K562 (cell line): Measurements from ENCODE around the gene ZBTB44. TPM values are rescaled to one million over a fixed set of nuclear protein-coding genes. Genes with fewer than 3 reads are reported as not detected.

ENCODE experiments used
- ATAC-seq: fragments of 200-7000 bp; cut with Tn5 transposase; 3 replicates; pipeline ENCODE4 v1.9.1; 2020; ENCODE audit warnings: moderate library complexity
- BruUV-seq: library from RNA; stranded (reverse); fragments of 400-500 nt; replicated peaks from 2 replicates; lab custom pipeline; 2021; lab: Mats Ljungman, UMichigan
- CTCF ChIA-PET: fragments of 300-600 bp; formaldehyde crosslinking; extraction: SDS; loops from one replicate; lab custom pipeline; 2021; ENCODE audit warnings: low intra/inter-chr PET ratio; lab: Yijun Ruan, JAX
- POLR2A ChIA-PET: fragments of 300-600, 350-650 bp; sonication (Branson Sonifier 250); formaldehyde crosslinking; extraction: SDS; loops from one replicate; lab custom pipeline; 2021; ENCODE audit warnings: antibody characterized with exemption, inconsistent platforms; lab: Yijun Ruan, JAX
- DNase-seq, 4 experiments: peaks; one replicate each; pipeline versions ENCODE4 v3.0.0 to v3.0.0-alpha.2; 2011 to 2018; ENCODE audit warnings: low spot score in 3 of 4, mixed read lengths in 3 of 4; ENCODE audit errors: extremely low read depth in 1 of 4
- FAIRE-seq: peaks from 2 replicates; lab custom pipeline; 2011; peaks lifted over from hg19 to GRCh38; lab: Jason Lieb, UNC
- H2AFZ ChIP-seq: 2 replicates; pipeline ENCODE4 v1.6.0; 2011; ENCODE audit warnings: low read depth, low read length, control low read depth, inconsistent platforms
- H3K27ac ChIP-seq: fragments of 200-600 bp; 3 replicates; pipeline ENCODE4 v1.8.0; 2011; ENCODE audit warnings: low read depth, mild to moderate bottlenecking, control low read depth, inconsistent platforms, low read length, moderate library complexity, mixed read lengths; ENCODE audit errors: extremely low read depth
- H3K27me3 ChIP-seq, 2 experiments: fragments of 300-600 bp in 1 of 2; 2 replicates in 1 of 2; 3 replicates in 1 of 2; pipeline versions ENCODE4 v1.6.0 to v1.8.0; 2011; ENCODE audit warnings: inconsistent platforms in 2 of 2, low read length in 2 of 2, mild to moderate bottlenecking in 1 of 2, mixed read lengths in 1 of 2, moderate library complexity in 1 of 2; ENCODE audit not compliant: control insufficient read depth in 2 of 2, insufficient read depth in 2 of 2
- H3K36me3 ChIP-seq: fragments of 300-600 bp; 3 replicates; pipeline ENCODE4 v1.8.0; 2011; ENCODE audit warnings: mild to moderate bottlenecking, low read length, inconsistent platforms; ENCODE audit not compliant: control insufficient read depth, insufficient read depth
- H3K4me1 ChIP-seq, 2 experiments: fragments of 200-600 bp in 1 of 2; replicated peaks in 1 of 2; 2 replicates in 1 of 2; 3 replicates in 1 of 2; pipeline versions ENCODE4 v1.5.1 to v1.8.0; 2011; ENCODE audit warnings: inconsistent platforms in 2 of 2, low read length in 2 of 2, mild to moderate bottlenecking in 1 of 2, mixed read lengths in 1 of 2, moderate library complexity in 1 of 2; ENCODE audit not compliant: control insufficient read depth in 2 of 2, insufficient read depth in 2 of 2
- H3K4me2 ChIP-seq: 2 replicates; pipeline ENCODE4 v1.6.1; 2011; ENCODE audit warnings: low read length, control low read depth, inconsistent platforms, mixed read lengths; ENCODE audit not compliant: insufficient read depth
- H3K4me3 ChIP-seq: fragments of 200-600 bp; sonication (generic), shearing (Covaris generic); 2 replicates; pipeline ENCODE4 v1.5.1; 2016; ENCODE audit warnings: control low read depth, inconsistent platforms
- H3K79me2 ChIP-seq: fragments of 200-600 bp; 3 replicates; pipeline ENCODE4 v1.8.0; 2011; ENCODE audit warnings: low read length, inconsistent platforms; ENCODE audit not compliant: control insufficient read depth, insufficient read depth
- H3K9ac ChIP-seq, 2 experiments: 2 replicates each; pipeline versions ENCODE4 v1.6.0 to v1.6.1; 2011; ENCODE audit warnings: low read depth in 2 of 2, low read length in 2 of 2, control low read depth in 1 of 2, inconsistent platforms in 1 of 2, mild to moderate bottlenecking in 1 of 2, mixed read lengths in 1 of 2; ENCODE audit not compliant: insufficient read depth in 1 of 2
- H3K9me1 ChIP-seq: one replicate; pipeline ENCODE4 v1.6.0; 2011; ENCODE audit warnings: inconsistent platforms, mild to moderate bottlenecking, low read length, moderate library complexity; ENCODE audit not compliant: control insufficient read depth, insufficient read depth
- H3K9me3 ChIP-seq: replicated peaks from 2 replicates; pipeline ENCODE4 v1.5.1; 2011; ENCODE audit warnings: low read depth, low read length, inconsistent platforms; ENCODE audit not compliant: control insufficient read depth, insufficient read depth
- H4K20me1 ChIP-seq: replicated peaks from 2 replicates; pipeline ENCODE4 v1.6.1; 2011; ENCODE audit warnings: low read length, inconsistent platforms, mixed read lengths; ENCODE audit not compliant: control insufficient read depth, insufficient read depth
- CHAMP1 ChIP-seq: fragments of 450-650 bp; IDR thresholded peaks from 2 replicates; pipeline ENCODE4 v1.6.1; 2016; ENCODE audit warnings: mild to moderate bottlenecking
- DLX4 ChIP-seq: fragments of 250-450 bp; sonication (Bioruptor Pico); IDR thresholded peaks from 2 replicates; pipeline ENCODE4 v1.6.1; 2021; ENCODE audit warnings: mild to moderate bottlenecking
- E2F5 ChIP-seq: sonication (generic); formaldehyde crosslinking; IDR thresholded peaks from 2 replicates; pipeline ENCODE4 v1.8.0; 2022; ENCODE audit warnings: mild to moderate bottlenecking, missing genetic modification reagents
- HDAC6 ChIP-seq: IDR thresholded peaks from 2 replicates; pipeline ENCODE4 v1.6.1; 2012; ENCODE audit warnings: low read depth, mild to moderate bottlenecking, control low read depth, inconsistent platforms, low read length, moderate library complexity
- HMG20B ChIP-seq: fragments of 250-450 bp; sonication (Bioruptor Pico); IDR thresholded peaks from 2 replicates; pipeline ENCODE4 v1.5.0; 2021; ENCODE audit warnings: mild to moderate bottlenecking
- KLF16 ChIP-seq: IDR thresholded peaks from 2 replicates; pipeline ENCODE4 v1.6.1; 2016; ENCODE audit warnings: antibody characterized with exemption
- LEF1 ChIP-seq: fragments of 450-650 bp; IDR thresholded peaks from 2 replicates; pipeline ENCODE4 v1.6.1; 2016; ENCODE audit warnings: mild to moderate bottlenecking
- MAFK ChIP-seq: IDR thresholded peaks from 2 replicates; pipeline ENCODE4 v1.6.1; 2011; ENCODE audit warnings: low read length, improper control_type of control experiment
- NBN ChIP-seq: fragments of 450-650 bp; IDR thresholded peaks from 2 replicates; pipeline ENCODE4 v1.6.1; 2016; ENCODE audit warnings: low read depth, mild to moderate bottlenecking
- NCOR1 ChIP-seq: fragments of 450-650 bp; IDR thresholded peaks from 2 replicates; pipeline ENCODE4 v1.6.1; 2016; ENCODE audit warnings: mild to moderate bottlenecking, moderate library complexity
- NR3C1 ChIP-seq: sonication (generic); formaldehyde crosslinking; IDR thresholded peaks from 2 replicates; pipeline ENCODE4 v1.8.1; 2022; ENCODE audit warnings: missing genetic modification reagents
- RBBP5 ChIP-seq: fragments of 200-600 bp; sonication (generic); IDR thresholded peaks from 2 replicates; pipeline ENCODE4 v1.6.1; 2012; ENCODE audit warnings: borderline replicate concordance, mild to moderate bottlenecking, low read length, control low read depth, inconsistent platforms; ENCODE audit not compliant: insufficient read depth, poor library complexity, severe bottlenecking
- SAFB ChIP-seq: fragments of 200-400 bp; formaldehyde crosslinking; IDR thresholded peaks from 2 replicates; pipeline ENCODE4 v1.6.1; 2017; ENCODE audit warnings: low read depth, low read length, borderline replicate concordance
- SAFB2 ChIP-seq: fragments of 200-400 bp; formaldehyde crosslinking; IDR thresholded peaks from 2 replicates; pipeline ENCODE4 v1.6.1; 2018; ENCODE audit warnings: borderline replicate concordance, low read length, low read depth, moderate library complexity; ENCODE audit not compliant: severe bottlenecking
- SRF ChIP-seq, 2 experiments: fragments of 250-450, 450-650 bp in 1 of 2; sonication (Bioruptor Pico) in 1 of 2; sonication (generic) in 1 of 2; formaldehyde crosslinking; IDR thresholded peaks; 2 replicates each; pipeline versions ENCODE4 v1.5.0 to v1.5.1; 2020 to 2022; ENCODE audit warnings: mild to moderate bottlenecking in 1 of 2, missing genetic modification reagents in 1 of 2
- TCF3 ChIP-seq: sonication (generic); formaldehyde crosslinking; IDR thresholded peaks from 2 replicates; pipeline ENCODE4 v1.4.0; 2020; ENCODE audit warnings: mild to moderate bottlenecking, missing genetic modification reagents
- ZBTB43 ChIP-seq: sonication (generic); formaldehyde crosslinking; IDR thresholded peaks from 2 replicates; pipeline ENCODE4 v1.8.0; 2023; ENCODE audit warnings: mild to moderate bottlenecking, missing genetic modification reagents
- ZNF584 ChIP-seq: fragments of 200-800 bp; sonication (Bioruptor generic); IDR thresholded peaks from 2 replicates; pipeline ENCODE4 v1.6.1; 2016; ENCODE audit warnings: low read depth, mild to moderate bottlenecking, missing genetic modification characterization, missing compliant biosample characterization
- WGBS: fragments of 100-300 bp; shearing (Covaris generic); methylation state at CpG from one replicate; pipeline ENCODE4 v1.1.6; 2016; ENCODE audit warnings: low coverage, mixed read lengths; ENCODE audit not compliant: insufficient coverage; ENCODE audit errors: missing lambda C conversion rate; 5-methylcytosine and 5-hydroxymethylcytosine counted together
- in situ Hi-C: fragments of 300-500 bp; cut with MboI; formaldehyde crosslinking; loops from 4 replicates; pipeline ENCODE4 v1.15.0; 2018; ENCODE audit warnings: inconsistent platforms, mixed read lengths
- intact Hi-C: fragments of 100-400 bp; cut with micrococcal nuclease; formaldehyde crosslinking; loops from 2 replicates; pipeline ENCODE4 v1.14.2; 2022
- polyA plus RNA-seq, 8 experiments: library from polyadenylated mRNA; depleted of rRNA in 4 of 8; stranded (reverse) in 5 of 8; unstranded in 3 of 8; fragments of >200 nt; fragmentation: Nextera tagmentation in 2 of 8; fragmentation: Illumina TruSeq in 1 of 8; extraction: Ambion mirVana in 2 of 8; extraction: Trizol in 1 of 8; gene quantifications; 2 replicates each; pipeline versions ENCODE4 v1.2.1 to v1.2.3, GENCODE V29; 2011 to 2014; ENCODE audit warnings: inconsistent platforms in 1 of 8, missing spikeins in 1 of 8
- total RNA-seq, 7 experiments: library from RNA; depleted of rRNA in 6 of 7; stranded (reverse); fragments of >200 nt in 6 of 7; fragmentation: Illumina TruSeq in 2 of 7; extraction: Trizol in 2 of 7; gene quantifications; 2 replicates each; pipeline versions ENCODE4 v1.2.1 to v1.2.3, GENCODE V29; 2011 to 2021; ENCODE audit warnings: low replicate concordance in 1 of 7

ZBTB44 gene
- total and polyA plus RNA-seq, 9 of the 15 experiments (the other 6 are each of a cell fraction or from before 2014, with no cell fraction given), result 4.7 to 27.1 (median 17.3) TPM

- Histone ChIP-seq H3K9me1 (no peaks in the 10 kb centered on the region), H3K9ac (no peak overlapping the region), H3K27me3 (peaks cover 54 to 81% of the 10 kb centered on the region in 2 experiments; a peak in 4 of 5 replicates), H3K36me3 (no peaks in the 10 kb centered on the region), H3K4me2 (no peak overlapping the region), H3K9me3 (no peaks in the 10 kb centered on the region), H3K27ac (no peak overlapping the region), H3K4me3 (no peak overlapping the region), H3K4me1 (peaks cover 0 to 11% of the 10 kb centered on the region in 2 experiments; a peak in 2 of 5 replicates), H3K79me2 (no peaks in the 10 kb centered on the region), H2AFZ (no peak overlapping the region), H4K20me1 (peaks cover 20% of the 10 kb centered on the region)
- ChIA-PET POLR2A (no interaction called here), CTCF (no interaction called here)
- in situ Hi-C loops, result no loop called here
- ATAC-seq, result no peak
- whole genome bisulfite sequencing, result 7% methylated on average over 11 of the region's 11 CpGs
- intact Hi-C loops, result no loop called here
- no peak for FAIRE-seq
- BruUV-seq, result no TSS peak
- TF ChIP-seq HMG20B (CRISPR knock-in tag) (no peak), MAFK (no peak), RBBP5 (no peak), CHAMP1 (no peak), NR3C1 (CRISPR knock-in tag) (no peak), SRF (CRISPR knock-in tag; IDR thresholded peaks at IDR 0.05) (no peak), LEF1 (no peak), DLX4 (CRISPR knock-in tag) (no peak), SAFB2 (no peak), NBN (no peak), SAFB (no peak), ZNF584 (CRISPR knock-in tag) (no peak), KLF16 (no peak), TCF3 (CRISPR knock-in tag) (no peak), NCOR1 (no peak), ZBTB43 (CRISPR knock-in tag) (no peak), E2F5 (CRISPR knock-in tag) (no peak), HDAC6 (no peak)
- DNase-seq, result no peak
Observed at GRCh38 chr11:130204703-130205095, 110.0 kb downstream of the ZBTB44 start.
